ENCODE measurements around the gene EXOSC9.

The EXOSC9 gene

GRCh38 chr4:121799867-121800501 lies 1.1 kb upstream of the EXOSC9 start:
- H3K36me3 ChIP-seq (ENCODE audit: control insufficient read depth, insufficient read depth, low read length): peaks cover 16% of the 10 kb centered on the region
- H3K9me3 ChIP-seq (ENCODE audit: control insufficient read depth, low read length): no peaks in the 10 kb centered on the region
- H3K4me1 ChIP-seq (ENCODE audit: control insufficient read depth, insufficient read depth, low read length, poor library complexity, severe bottlenecking): no peaks in the 10 kb centered on the region
- H3K27me3 ChIP-seq (replicated peaks; ENCODE audit: control insufficient read depth, insufficient read depth, low read length, poor library complexity, severe bottlenecking): no peaks in the 10 kb centered on the region
- peak overlapping the region; percentile 92 for H3K4me3 ChIP-seq (ENCODE audit: insufficient read depth, low read depth, low read length, poor library complexity, severe bottlenecking)
- no peak for DNase-seq
- H3K27ac ChIP-seq (ENCODE audit: insufficient read depth, low read length, poor library complexity, severe bottlenecking): peak overlapping the region; percentile 79

- Histone ChIP-seq H3K4me3 (ENCODE audit: insufficient read depth, low read depth, low read length, poor library complexity, severe bottlenecking) (peak overlapping the region; percentile 92), H3K4me1 (ENCODE audit: control insufficient read depth, insufficient read depth, low read length, poor library complexity, severe bottlenecking) (no peaks in the 10 kb centered on the region), H3K36me3 (ENCODE audit: control insufficient read depth, insufficient read depth, low read length) (peaks cover 22% of the 10 kb centered on the region), H3K27me3 (replicated peaks; ENCODE audit: control insufficient read depth, insufficient read depth, low read length, poor library complexity, severe bottlenecking) (no peaks in the 10 kb centered on the region), H3K27ac (ENCODE audit: insufficient read depth, low read length, poor library complexity, severe bottlenecking) (peak overlapping the region; percentile 79), H3K9me3 (ENCODE audit: control insufficient read depth, low read length) (no peaks in the 10 kb centered on the region)
- DNase-seq: no peak
Measured at GRCh38 chr4:121800638-121800960, 524 bp upstream of the EXOSC9 start.

GRCh38 chr4:121801715-121802075 lies 572 bp downstream of the EXOSC9 start:
- no peaks in the 10 kb centered on the region for H3K4me1 ChIP-seq (ENCODE audit: control insufficient read depth, insufficient read depth, low read length, poor library complexity, severe bottlenecking)
- H3K9me3 ChIP-seq (ENCODE audit: control insufficient read depth, low read length): no peaks in the 10 kb centered on the region
- peaks cover 22% of the 10 kb centered on the region for H3K36me3 ChIP-seq (ENCODE audit: control insufficient read depth, insufficient read depth, low read length)
- H3K27me3 ChIP-seq (replicated peaks; ENCODE audit: control insufficient read depth, insufficient read depth, low read length, poor library complexity, severe bottlenecking): no peaks in the 10 kb centered on the region
- DNase-seq: no peak
- peak overlapping the region; percentile 79 for H3K27ac ChIP-seq (ENCODE audit: insufficient read depth, low read length, poor library complexity, severe bottlenecking)
- H3K4me3 ChIP-seq (ENCODE audit: insufficient read depth, low read depth, low read length, poor library complexity, severe bottlenecking): peak overlapping the region; percentile 92

GRCh38 chr4:121806411-121806810 lies 5.3 kb downstream of the EXOSC9 start:
- DNase-seq: no peak
- Histone ChIP-seq H3K27ac (ENCODE audit: insufficient read depth, low read length, poor library complexity, severe bottlenecking) (no peak overlapping the region), H3K9me3 (ENCODE audit: control insufficient read depth, low read length) (no peaks in the 10 kb centered on the region), H3K36me3 (ENCODE audit: control insufficient read depth, insufficient read depth, low read length) (peaks cover 37% of the 10 kb centered on the region), H3K4me3 (ENCODE audit: insufficient read depth, low read depth, low read length, poor library complexity, severe bottlenecking) (no peak overlapping the region), H3K4me1 (ENCODE audit: control insufficient read depth, insufficient read depth, low read length, poor library complexity, severe bottlenecking) (no peaks in the 10 kb centered on the region), H3K27me3 (replicated peaks; ENCODE audit: control insufficient read depth, insufficient read depth, low read length, poor library complexity, severe bottlenecking) (no peaks in the 10 kb centered on the region)

- H3K4me1 ChIP-seq (ENCODE audit: control insufficient read depth, insufficient read depth, low read length, poor library complexity, severe bottlenecking): no peaks in the 10 kb centered on the region
- H3K36me3 ChIP-seq (ENCODE audit: control insufficient read depth, insufficient read depth, low read length): peaks cover 46% of the 10 kb centered on the region
- H3K27me3 ChIP-seq (replicated peaks; ENCODE audit: control insufficient read depth, insufficient read depth, low read length, poor library complexity, severe bottlenecking): no peaks in the 10 kb centered on the region
- H3K27ac ChIP-seq (ENCODE audit: insufficient read depth, low read length, poor library complexity, severe bottlenecking): no peak overlapping the region
- no peak for DNase-seq
- H3K9me3 ChIP-seq (ENCODE audit: control insufficient read depth, low read length): no peaks in the 10 kb centered on the region
- H3K4me3 ChIP-seq (ENCODE audit: insufficient read depth, low read depth, low read length, poor library complexity, severe bottlenecking): no peak overlapping the region
Measured at GRCh38 chr4:121811122-121811521, 10.0 kb downstream of the EXOSC9 start.

- Histone ChIP-seq H3K27me3 (replicated peaks; ENCODE audit: control insufficient read depth, insufficient read depth, low read length, poor library complexity, severe bottlenecking) (no peaks in the 10 kb centered on the region), H3K36me3 (ENCODE audit: control insufficient read depth, insufficient read depth, low read length) (peaks cover 52% of the 10 kb centered on the region)
- no peak for DNase-seq
Measured at GRCh38 chr4:121814756-121815155, 13.6 kb downstream of the EXOSC9 start.

GRCh38 chr4:121817006-121817405 lies 15.9 kb downstream of the EXOSC9 start:
- H3K27ac ChIP-seq (ENCODE audit: insufficient read depth, low read length, poor library complexity, severe bottlenecking): no peak overlapping the region
- no peak overlapping the region for H3K4me3 ChIP-seq (ENCODE audit: insufficient read depth, low read depth, low read length, poor library complexity, severe bottlenecking)
- peaks cover 34% of the 10 kb centered on the region for H3K36me3 ChIP-seq (ENCODE audit: control insufficient read depth, insufficient read depth, low read length)
- H3K4me1 ChIP-seq (ENCODE audit: control insufficient read depth, insufficient read depth, low read length, poor library complexity, severe bottlenecking): no peaks in the 10 kb centered on the region
- H3K27me3 ChIP-seq (replicated peaks; ENCODE audit: control insufficient read depth, insufficient read depth, low read length, poor library complexity, severe bottlenecking): no peaks in the 10 kb centered on the region
- no peak for DNase-seq
- H3K9me3 ChIP-seq (ENCODE audit: control insufficient read depth, low read length): no peaks in the 10 kb centered on the region

More at GRCh38 chr4:121814756-121815155, 13.6 kb downstream of the EXOSC9 start:
- H3K4me3 ChIP-seq (ENCODE audit: insufficient read depth, low read depth, low read length, poor library complexity, severe bottlenecking): no peak overlapping the region
- H3K4me1 ChIP-seq (ENCODE audit: control insufficient read depth, insufficient read depth, low read length, poor library complexity, severe bottlenecking): no peaks in the 10 kb centered on the region
- no peak overlapping the region for H3K27ac ChIP-seq (ENCODE audit: insufficient read depth, low read length, poor library complexity, severe bottlenecking)
- no peaks in the 10 kb centered on the region for H3K9me3 ChIP-seq (ENCODE audit: control insufficient read depth, low read length)

GRCh38 chr4:121817701-121818100 lies 16.6 kb downstream of the EXOSC9 start:
- no peaks in the 10 kb centered on the region for H3K4me1 ChIP-seq (ENCODE audit: control insufficient read depth, insufficient read depth, low read length, poor library complexity, severe bottlenecking)
- no peak overlapping the region for H3K27ac ChIP-seq (ENCODE audit: insufficient read depth, low read length, poor library complexity, severe bottlenecking)
- H3K4me3 ChIP-seq (ENCODE audit: insufficient read depth, low read depth, low read length, poor library complexity, severe bottlenecking): no peak overlapping the region
- no peak for DNase-seq
- H3K27me3 ChIP-seq (replicated peaks; ENCODE audit: control insufficient read depth, insufficient read depth, low read length, poor library complexity, severe bottlenecking): no peaks in the 10 kb centered on the region
- no peaks in the 10 kb centered on the region for H3K9me3 ChIP-seq (ENCODE audit: control insufficient read depth, low read length)
- H3K36me3 ChIP-seq (ENCODE audit: control insufficient read depth, insufficient read depth, low read length): peaks cover 30% of the 10 kb centered on the region

- Histone ChIP-seq H3K27ac (ENCODE audit: insufficient read depth, low read length, poor library complexity, severe bottlenecking) (no peak overlapping the region), H3K4me3 (ENCODE audit: insufficient read depth, low read depth, low read length, poor library complexity, severe bottlenecking) (no peak overlapping the region), H3K36me3 (ENCODE audit: control insufficient read depth, insufficient read depth, low read length) (peaks cover 29% of the 10 kb centered on the region), H3K27me3 (replicated peaks; ENCODE audit: control insufficient read depth, insufficient read depth, low read length, poor library complexity, severe bottlenecking) (no peaks in the 10 kb centered on the region), H3K4me1 (ENCODE audit: control insufficient read depth, insufficient read depth, low read length, poor library complexity, severe bottlenecking) (no peaks in the 10 kb centered on the region), H3K9me3 (ENCODE audit: control insufficient read depth, low read length) (no peaks in the 10 kb centered on the region)
- no peak for DNase-seq
Measured at GRCh38 chr4:121818215-121818614, 17.1 kb downstream of the EXOSC9 start.

GRCh38 chr4:121819216-121819965 lies 18.3 kb downstream of the EXOSC9 start:
- Histone ChIP-seq H3K4me3 (ENCODE audit: insufficient read depth, low read depth, low read length, poor library complexity, severe bottlenecking) (no peak overlapping the region), H3K9me3 (ENCODE audit: control insufficient read depth, low read length) (no peaks in the 10 kb centered on the region), H3K36me3 (ENCODE audit: control insufficient read depth, insufficient read depth, low read length) (peaks cover 22% of the 10 kb centered on the region), H3K27me3 (replicated peaks; ENCODE audit: control insufficient read depth, insufficient read depth, low read length, poor library complexity, severe bottlenecking) (no peaks in the 10 kb centered on the region), H3K27ac (ENCODE audit: insufficient read depth, low read length, poor library complexity, severe bottlenecking) (no peak overlapping the region), H3K4me1 (ENCODE audit: control insufficient read depth, insufficient read depth, low read length, poor library complexity, severe bottlenecking) (no peaks in the 10 kb centered on the region)
- DNase-seq: no peak
